H1 (cell line): ENCODE data around the gene IL37. TPM values are rescaled to one million over a fixed set of nuclear protein-coding genes. Genes with fewer than 3 reads are reported as not detected.

Experiments
- CTCF ChIA-PET: fragments of 300-600 bp; sonication (Branson Sonifier 250); formaldehyde crosslinking; loops from one replicate; lab custom pipeline; 2021; ENCODE audit not compliant: partially characterized antibody; lab: Charles Lee
- POLR2A ChIA-PET: fragments of 300-600 bp; sonication (Branson Sonifier 250); formaldehyde crosslinking; loops from one replicate; lab custom pipeline; 2021; ENCODE audit warnings: inconsistent platforms; ENCODE audit not compliant: partially characterized antibody; lab: Charles Lee
- DNase-seq, 2 experiments: peaks; one replicate each; pipeline versions ENCODE4 v3.0.0 to v3.0.0-alpha.2; 2010 to 2022; ENCODE audit warnings: low spot score in 2 of 2, low read depth in 1 of 2, mixed read lengths in 1 of 2
- FAIRE-seq: peaks from 2 replicates; lab custom pipeline; 2011; peaks lifted over from hg19 to GRCh38; lab: Jason Lieb, UNC
- H2AFZ ChIP-seq: 2 replicates; pipeline ENCODE4 v1.8.1; 2012; ENCODE audit warnings: low read length, inconsistent platforms
- H2AK5ac ChIP-seq: 2 replicates; pipeline ENCODE4 v1.6.1; 2013; ENCODE audit warnings: low read depth, low read length
- H2BK120ac ChIP-seq: replicated peaks from 2 replicates; pipeline ENCODE3; 2013; ENCODE audit warnings: low read depth, low read length, inconsistent platforms
- H2BK12ac ChIP-seq: 2 replicates; pipeline ENCODE4 v1.6.1; 2013; ENCODE audit warnings: low read depth, low read length
- H2BK15ac ChIP-seq: 2 replicates; pipeline ENCODE4 v1.6.1; 2013; ENCODE audit warnings: low read length
- H2BK20ac ChIP-seq: 2 replicates; pipeline ENCODE4 v1.6.1; 2013; ENCODE audit warnings: low read length
- H2BK5ac ChIP-seq: 2 replicates; pipeline ENCODE4 v1.6.1; 2013; ENCODE audit warnings: low read depth, low read length
- H3K14ac ChIP-seq: 2 replicates; pipeline ENCODE4 v1.6.1; 2013; ENCODE audit warnings: inconsistent platforms; ENCODE audit not compliant: insufficient read length
- H3K18ac ChIP-seq: 2 replicates; pipeline ENCODE4 v1.6.1; 2013; ENCODE audit warnings: low read length; ENCODE audit errors: extremely low read depth
- H3K23ac ChIP-seq: 2 replicates; pipeline ENCODE4 v1.6.1; 2013; ENCODE audit warnings: inconsistent platforms; ENCODE audit not compliant: insufficient read length
- H3K23me2 ChIP-seq: 2 replicates; pipeline ENCODE4 v1.6.1; 2013; ENCODE audit warnings: low read depth, low read length
- H3K27ac ChIP-seq: 2 replicates; pipeline ENCODE4 v1.6.1; 2011; ENCODE audit warnings: low read depth, low read length, inconsistent platforms
- H3K27me3 ChIP-seq, 4 experiments: replicated peaks in 1 of 4; 1 replicate in 1 of 4; 2 replicates in 3 of 4; pipeline versions ENCODE4 v1.6.1 to v1.8.1; 2011 to 2013; ENCODE audit warnings: low read length in 3 of 4, mild to moderate bottlenecking in 3 of 4, inconsistent platforms in 2 of 4, mixed read lengths in 2 of 4, moderate library complexity in 1 of 4; ENCODE audit not compliant: control insufficient read depth in 3 of 4, insufficient read depth in 3 of 4; ENCODE audit errors: extremely low read depth in 1 of 4
- H3K36me3 ChIP-seq, 4 experiments: 2 replicates each; pipeline versions ENCODE4 v1.6.1 to v1.8.1; 2011 to 2013; ENCODE audit warnings: mild to moderate bottlenecking in 4 of 4, low read length in 3 of 4, moderate library complexity in 2 of 4, control low read depth in 1 of 4, inconsistent platforms in 1 of 4; ENCODE audit not compliant: insufficient read depth in 4 of 4, control insufficient read depth in 2 of 4
- H3K4ac ChIP-seq: replicated peaks from 2 replicates; pipeline ENCODE3; 2013; ENCODE audit warnings: low read length, low read depth, mixed read lengths, inconsistent platforms; ENCODE audit not compliant: insufficient read length
- H3K4me1 ChIP-seq, 4 experiments: replicated peaks in 1 of 4; 1 replicate in 1 of 4; 2 replicates in 3 of 4; pipeline versions ENCODE4 v1.6.1 to v1.8.1; 2011 to 2013; ENCODE audit warnings: low read length in 3 of 4, inconsistent platforms in 2 of 4, mixed read lengths in 1 of 4; ENCODE audit not compliant: insufficient read depth in 4 of 4, control insufficient read depth in 3 of 4
- H3K4me2 ChIP-seq, 2 experiments: 2 replicates each; pipeline versions ENCODE4 v1.6.1 to v1.8.1; 2011 to 2013; ENCODE audit warnings: low read depth in 2 of 2, low read length in 2 of 2, control low read depth in 1 of 2, inconsistent platforms in 1 of 2, mild to moderate bottlenecking in 1 of 2; ENCODE audit not compliant: insufficient read depth in 1 of 2
- H3K4me3 ChIP-seq, 4 experiments: fragments of 200-600, 300-600 bp in 1 of 4; sonication (generic), shearing (Covaris generic), sonication (Bioruptor Twin) in 1 of 4; 2 replicates each; pipeline versions ENCODE4 v1.5.1 to v1.8.1; 2011 to 2016; ENCODE audit warnings: low read length in 4 of 4, low read depth in 3 of 4, control low read depth in 2 of 4, inconsistent platforms in 2 of 4, mild to moderate bottlenecking in 2 of 4, mixed read lengths in 1 of 4, moderate library complexity in 1 of 4; ENCODE audit not compliant: insufficient read depth in 2 of 4; ENCODE audit errors: extremely low read depth in 1 of 4
- H3K56ac ChIP-seq: replicated peaks from 2 replicates; pipeline ENCODE3; 2013; ENCODE audit warnings: low read depth, mild to moderate bottlenecking, mixed read lengths, low read length, inconsistent platforms; ENCODE audit not compliant: insufficient read length
- H3K79me1 ChIP-seq: 2 replicates; pipeline ENCODE4 v1.6.1; 2013; ENCODE audit warnings: low read depth, low read length, control low read depth
- H3K79me2 ChIP-seq, 2 experiments: 2 replicates each; pipeline versions ENCODE4 v1.6.1 to v1.8.1; 2012 to 2013; ENCODE audit warnings: low read length in 2 of 2, mild to moderate bottlenecking in 2 of 2, inconsistent platforms in 1 of 2; ENCODE audit not compliant: insufficient read depth in 2 of 2, control insufficient read depth in 1 of 2
- H3K9ac ChIP-seq, 4 experiments: replicated peaks in 1 of 4; 1 replicate in 1 of 4; 2 replicates in 3 of 4; pipeline versions ENCODE4 v1.6.1 to v1.8.1; 2011 to 2013; ENCODE audit warnings: low read depth in 3 of 4, low read length in 3 of 4, control low read depth in 2 of 4, mild to moderate bottlenecking in 2 of 4, moderate library complexity in 2 of 4, inconsistent platforms in 1 of 4; ENCODE audit errors: extremely low read depth in 1 of 4
- H3K9me3 ChIP-seq, 2 experiments: 2 replicates each; pipeline versions ENCODE4 v1.6.1 to v1.8.1; 2012 to 2013; ENCODE audit warnings: mild to moderate bottlenecking in 2 of 2, moderate library complexity in 2 of 2, control low read depth in 1 of 2, inconsistent platforms in 1 of 2, low read depth in 1 of 2, low read length in 1 of 2, mixed read lengths in 1 of 2; ENCODE audit not compliant: insufficient read depth in 2 of 2
- H4K20me1 ChIP-seq, 2 experiments: replicated peaks in 1 of 2; 2 replicates each; pipeline versions ENCODE3 to v1.8.1; 2011 to 2013; ENCODE audit warnings: inconsistent platforms in 2 of 2, low read length in 2 of 2, mild to moderate bottlenecking in 1 of 2; ENCODE audit not compliant: insufficient read depth in 2 of 2, control insufficient read depth in 1 of 2
- H4K5ac ChIP-seq: 2 replicates; pipeline ENCODE4 v1.6.1; 2013; ENCODE audit warnings: low read length, low read depth, mixed read lengths, inconsistent platforms; ENCODE audit not compliant: insufficient read length
- H4K8ac ChIP-seq: 2 replicates; pipeline ENCODE4 v1.8.0; 2013; ENCODE audit warnings: mild to moderate bottlenecking, moderate library complexity, low read length, inconsistent platforms; ENCODE audit not compliant: insufficient read depth; ENCODE audit errors: extremely low read depth
- H4K91ac ChIP-seq: replicated peaks from 2 replicates; pipeline ENCODE3; 2013; ENCODE audit warnings: low read length, mixed read lengths, inconsistent platforms; ENCODE audit not compliant: insufficient read length
- ASH2L ChIP-seq: fragments of 200-600, 300-600 bp; sonication (generic); IDR thresholded peaks from one replicate; pipeline ENCODE4 v1.7.1; 2017; ENCODE audit warnings: low read length
- GTF2F1 ChIP-seq: IDR thresholded peaks from 2 replicates; pipeline ENCODE4 v1.6.1; 2012; ENCODE audit warnings: low read depth, low read length, improper control_type of control experiment, borderline replicate concordance
- MAFK ChIP-seq: IDR thresholded peaks from 2 replicates; pipeline ENCODE4 v1.6.1; 2012; ENCODE audit warnings: low read depth, mild to moderate bottlenecking, improper control_type of control experiment, low read length
- SIRT6 ChIP-seq: IDR thresholded peaks from one replicate; pipeline ENCODE4 v1.7.1; 2012; ENCODE audit warnings: low read length, inconsistent platforms
- TEAD4 ChIP-seq: IDR thresholded peaks from 2 replicates; pipeline ENCODE4 v1.6.1; 2012; ENCODE audit warnings: low read depth, low read length, inconsistent platforms, mixed read lengths
- ZNF274 ChIP-seq: IDR thresholded peaks from 2 replicates; pipeline ENCODE4 v1.7.0; 2012; ENCODE audit warnings: low read length, borderline replicate concordance; ENCODE audit errors: extremely low read depth
- WGBS, 2 experiments: shearing (Covaris generic) in 1 of 2; methylation state at CpG; one replicate each; pipeline versions ENCODE4 v1.1.6 to v1.1.7; 2013 to 2015; ENCODE audit warnings: low lambda C conversion rate in 2 of 2, mixed read lengths in 2 of 2, inconsistent platforms in 1 of 2, low coverage in 1 of 2, missing lambda C conversion rate in 1 of 2; ENCODE audit not compliant: insufficient replicate concordance in 2 of 2, insufficient coverage in 1 of 2, insufficient read length in 1 of 2; ENCODE audit errors: extremely low coverage in 1 of 2, missing lambda C conversion rate in 1 of 2; 5-methylcytosine and 5-hydroxymethylcytosine counted together
- polyA plus RNA-seq, 7 experiments: library from polyadenylated mRNA; depleted of rRNA in 3 of 7; stranded (reverse) in 5 of 7; unstranded in 2 of 7; fragments of >200 nt in 5 of 7; fragments of 200-250 nt in 2 of 7; gene quantifications; 1 replicate in 5 of 7; 2 replicates in 1 of 7; 4 replicates in 1 of 7; pipeline versions ENCODE4 v1.2.1 to v1.2.3, GENCODE V29; 2011 to 2013; ENCODE audit warnings: missing spikeins in 2 of 7, mixed read lengths in 2 of 7
- total RNA-seq: library from RNA; stranded (reverse); fragmentation: NEBNext Ultra II Directional; extraction: Animal tissue kit (Norgen Biotek cat#: 25700); gene quantifications from 2 replicates; pipeline ENCODE4 v1.2.1, GENCODE V29; 2021

Gene IL37
- total and polyA plus RNA-seq, 2 of the 8 experiments (the other 6 are each of a cell fraction or from before 2014, with no cell fraction given) = 0.18 TPM; not detected in 1

- H3K79me2 ChIP-seq = no peaks in the 10 kb centered on the region
- H3K4me1 ChIP-seq = no peaks in the 10 kb centered on the region
- H3K9me3 ChIP-seq = 0 out of 4 replicates have a peak, but pooled peaks cover 0 to 4% of the 10 kb centered on the region in 2 experiments
- no peak overlapping the region for H2BK5ac ChIP-seq
- H3K4me2 ChIP-seq = no peak overlapping the region
- 0 out of 7 replicates have a peak, but pooled peaks cover 0 to 2% (median 0%) of the 10 kb centered on the region in 4 experiments for H3K27me3 ChIP-seq
- ChIA-PET CTCF (interaction anchor here (1.5 to 5.9 kb wide), 2 partner anchors 19 to 37 kb away, joined by 7 to 40 read pairs; no protein-coding TSS in a partner anchor), POLR2A (no interaction called here)
- no peak for TF ChIP-seq ZNF274
- TF ChIP-seq SIRT6 = no peak
- TF ChIP-seq TEAD4 = no peak
- TF ChIP-seq MAFK = no peak
- TF ChIP-seq ASH2L = no peak
- TF ChIP-seq GTF2F1 = no peak
- no peak overlapping the region for H3K56ac ChIP-seq
- 94% methylated on average over 5 of the region's 5 CpGs; no CpG with 5 or more reads in 1 of the 2 experiments for WGBS, 2 experiments
- H3K36me3 ChIP-seq = no peaks in the 10 kb centered on the region
- no peak overlapping the region for H2BK20ac ChIP-seq
- no peak overlapping the region for H4K5ac ChIP-seq
- no peak overlapping the region for H2BK120ac ChIP-seq
- H3K4ac ChIP-seq = no peak overlapping the region
- no peak overlapping the region for H2AFZ ChIP-seq
- DNase-seq (no peak), FAIRE-seq (no peak)
- no peak overlapping the region for H3K4me3 ChIP-seq
- H2BK12ac ChIP-seq = no peak overlapping the region
- no peak overlapping the region for H3K9ac ChIP-seq
- no peak overlapping the region for H3K27ac ChIP-seq
- H2BK15ac ChIP-seq = no peak overlapping the region
- H4K91ac ChIP-seq = no peak overlapping the region
- no peak overlapping the region for H2AK5ac ChIP-seq
- no peak overlapping the region for H3K14ac ChIP-seq
- no peaks in the 10 kb centered on the region for H4K20me1 ChIP-seq
- H3K79me1 ChIP-seq = no peaks in the 10 kb centered on the region
- no peak overlapping the region for H3K18ac ChIP-seq
- no peak overlapping the region; the same call in 1 of the 2 replicates for H4K8ac ChIP-seq
- no peak overlapping the region for H3K23ac ChIP-seq
- no peaks in the 10 kb centered on the region for H3K23me2 ChIP-seq
Measured at GRCh38 chr2:112904883-112905282, 6.1 kb upstream of the IL37 start.
